DMS114 treated with DMSO at 0.1 percent for 48 hours (cell line): ENCODE data around the gene LAIR1.
"Not testable (repeated sequence)": the region's sequence is repeated elsewhere in the genome, so short reads cannot be mapped to it uniquely, and the experiment has no call there.

Experiments
- DNase-seq: peaks from one replicate; lab custom pipeline; 2025; ENCODE audit not compliant: unreplicated experiment; lab: John Stamatoyannopoulos, UW

The LAIR1 gene

DNA sequence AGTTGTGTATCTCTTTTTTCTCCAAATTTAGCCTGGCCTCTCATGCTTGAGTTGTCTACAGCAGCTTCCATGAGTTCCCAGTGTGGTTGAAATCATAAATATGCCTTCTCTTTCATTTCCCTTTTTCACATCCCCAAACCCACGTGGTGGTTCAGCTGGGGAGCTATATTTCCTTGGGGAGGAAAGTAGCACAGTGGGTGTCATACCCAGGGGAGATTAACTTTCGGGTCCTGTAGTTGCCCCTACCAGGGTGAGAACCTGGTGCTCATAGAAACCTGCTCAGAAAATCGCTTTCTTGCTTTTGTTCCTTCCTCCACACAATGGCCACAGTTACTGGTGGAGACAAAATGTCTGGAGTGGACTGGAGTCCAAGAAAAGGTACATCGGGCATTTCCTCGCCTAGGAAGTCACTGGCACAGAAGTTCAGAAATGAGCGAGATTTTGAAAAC lies 18.8 kb downstream of the LAIR1 start:
- no peak for DNase-seq

- DNase-seq, result no peak
These were observed 20.9 kb downstream of the LAIR1 start for GRCh38 chr19:54343868-54344267.

- DNase-seq, result no peak
These were observed 23.4 kb downstream of the LAIR1 start for GRCh38 chr19:54341295-54341694.

DNA sequence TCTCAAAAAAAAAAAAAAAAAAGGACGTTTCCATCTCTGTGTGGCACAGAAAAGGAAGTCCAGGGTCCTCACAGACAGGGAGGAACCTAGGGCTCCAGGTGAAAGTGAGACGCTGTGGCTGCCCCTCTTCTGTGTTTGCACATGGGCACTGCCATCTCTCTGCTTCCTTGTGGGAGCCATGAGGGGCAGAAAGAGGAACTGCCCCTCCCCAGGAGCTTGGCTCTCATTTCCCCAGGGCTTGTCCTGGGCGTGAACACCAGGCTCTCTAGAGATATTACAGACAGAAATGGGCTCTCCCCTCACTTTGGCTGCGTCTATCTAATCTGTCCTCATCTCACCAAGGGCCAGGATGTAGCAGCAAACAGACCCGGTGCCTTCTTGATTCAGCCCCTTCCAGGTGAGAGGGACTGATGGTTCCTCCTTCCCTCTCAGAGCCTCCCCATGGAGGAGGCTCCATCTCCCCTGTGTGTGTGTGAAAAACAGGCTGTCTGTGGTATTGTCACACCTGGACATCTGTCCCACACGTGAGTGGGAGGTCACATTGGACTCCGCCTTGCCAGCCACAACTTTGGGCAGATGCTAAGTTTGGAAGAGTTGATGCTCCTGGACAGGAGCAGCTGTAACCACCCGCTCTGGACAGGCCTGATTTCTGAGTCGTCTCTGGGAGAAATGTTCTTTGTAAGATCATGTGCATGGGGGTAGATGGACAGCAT lies 24.9 kb downstream of the LAIR1 start:
- DNase-seq, result no peak

DNA sequence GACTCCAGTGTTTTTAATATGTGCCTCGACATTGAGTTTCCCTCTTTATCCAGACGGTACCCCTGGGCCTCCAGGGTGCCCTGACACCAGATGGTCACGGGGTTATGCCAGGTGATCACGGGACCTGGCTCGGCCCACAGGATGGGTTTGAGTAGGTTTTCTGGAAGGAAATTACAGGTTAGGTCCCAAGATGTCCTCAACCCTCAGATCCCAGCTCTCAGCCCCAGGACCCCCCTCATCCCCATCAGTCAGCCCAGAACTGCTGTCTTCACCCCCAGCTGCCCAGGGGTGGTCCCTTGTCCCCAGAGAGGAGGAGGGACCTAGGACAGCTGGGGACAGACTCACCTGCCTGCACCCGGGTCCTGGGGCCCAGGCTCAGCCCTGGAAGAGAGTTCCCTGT lies 26.2 kb downstream of the LAIR1 start:
- no peak for DNase-seq

GRCh38 chr19:54337858-54338230 lies 26.9 kb downstream of the LAIR1 start:
- no peak for DNase-seq

DNA sequence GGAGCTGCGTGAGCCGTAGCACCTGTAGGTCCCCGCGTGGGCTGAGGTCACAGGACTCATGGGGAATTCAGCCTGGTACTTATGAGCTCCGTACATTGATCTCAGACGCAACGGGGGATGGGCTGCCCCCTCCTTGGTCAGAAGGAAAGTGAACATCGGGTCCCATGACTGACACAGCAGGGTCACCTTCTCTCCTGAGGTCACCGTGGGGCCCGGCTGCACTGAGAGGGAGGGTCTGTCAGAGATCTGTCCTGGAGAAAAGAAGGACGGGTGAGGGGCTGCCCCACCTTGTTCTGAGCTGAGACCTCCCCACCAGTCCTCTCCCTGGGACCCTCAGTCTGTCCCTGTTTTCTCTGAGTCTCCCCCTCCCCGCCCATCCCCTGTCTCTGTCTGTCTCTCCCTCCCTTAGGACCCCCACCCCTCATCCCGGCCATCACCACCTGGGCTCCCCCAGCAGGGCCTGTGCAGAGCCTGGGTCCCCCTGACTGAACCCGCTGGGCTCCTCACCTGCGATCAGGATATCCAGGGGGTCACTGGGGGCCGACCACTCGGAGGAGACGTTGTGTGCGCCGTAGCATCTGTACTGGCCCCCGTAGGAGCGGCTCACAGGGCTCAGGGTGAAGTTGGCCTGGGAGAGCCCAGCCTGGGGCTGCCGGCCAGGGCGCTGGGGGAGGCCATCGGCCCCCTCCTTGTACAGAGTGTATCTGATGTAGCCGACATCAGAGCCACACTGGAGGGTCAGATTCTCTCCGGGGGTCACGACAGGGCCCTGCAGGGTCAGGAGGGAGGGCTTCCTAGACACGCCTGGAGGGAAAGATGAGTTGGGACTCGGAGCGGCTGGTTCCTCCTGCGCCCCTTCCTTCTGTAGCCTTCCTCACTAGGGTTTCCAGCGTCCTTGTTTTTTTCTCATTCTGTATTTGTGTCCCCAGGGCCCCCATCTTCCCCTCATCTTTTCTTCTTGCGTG lies 27.6 kb downstream of the LAIR1 start:
- no peak for DNase-seq

DNA sequence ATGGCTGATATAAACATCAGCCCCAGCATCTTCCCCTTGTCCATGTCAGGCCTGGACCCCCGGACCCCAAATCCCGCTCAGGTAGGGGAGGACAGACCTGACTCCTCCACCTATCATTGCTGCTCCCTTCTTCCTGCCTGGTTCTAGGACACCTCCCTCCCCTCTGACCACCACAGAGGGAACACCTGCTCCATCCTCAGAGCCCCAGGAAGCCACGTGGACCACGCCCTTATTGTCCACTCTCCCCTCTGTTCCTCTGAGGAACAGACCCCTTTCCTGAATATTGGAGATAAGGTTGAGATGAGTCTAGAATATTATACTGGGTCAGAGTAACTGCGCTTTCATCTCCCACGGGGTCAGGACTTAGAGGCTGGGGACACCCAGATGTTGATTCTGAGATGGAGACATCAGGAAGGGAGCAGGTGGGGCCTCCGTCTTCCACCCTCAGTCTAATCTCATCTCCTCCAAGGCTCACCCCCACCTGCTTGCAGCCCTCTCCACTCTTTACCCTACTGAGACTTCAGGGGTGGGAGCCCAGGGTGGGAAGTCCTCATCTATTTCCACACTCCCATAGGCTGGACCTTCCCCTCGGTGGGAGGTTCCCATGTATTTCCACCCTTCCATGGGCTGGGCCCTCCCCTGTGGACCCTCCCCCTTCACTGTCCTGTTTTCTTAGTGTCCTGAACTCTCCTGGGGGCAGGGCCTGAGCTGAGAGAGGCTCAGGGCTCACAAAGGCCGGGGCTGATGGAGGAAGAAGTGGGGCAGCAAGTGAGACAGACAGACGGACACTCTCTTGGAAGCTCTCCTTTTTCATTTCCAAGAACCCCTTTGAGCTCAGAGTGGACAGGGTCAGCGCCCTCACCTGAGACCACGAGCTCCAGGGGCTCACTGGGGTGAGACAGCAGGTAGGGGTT lies 28.5 kb downstream of the LAIR1 start:
- DNase-seq, result no peak

GRCh38 chr19:54335164-54335563 lies 29.6 kb downstream of the LAIR1 start:
- DNase-seq, result no peak

DNA sequence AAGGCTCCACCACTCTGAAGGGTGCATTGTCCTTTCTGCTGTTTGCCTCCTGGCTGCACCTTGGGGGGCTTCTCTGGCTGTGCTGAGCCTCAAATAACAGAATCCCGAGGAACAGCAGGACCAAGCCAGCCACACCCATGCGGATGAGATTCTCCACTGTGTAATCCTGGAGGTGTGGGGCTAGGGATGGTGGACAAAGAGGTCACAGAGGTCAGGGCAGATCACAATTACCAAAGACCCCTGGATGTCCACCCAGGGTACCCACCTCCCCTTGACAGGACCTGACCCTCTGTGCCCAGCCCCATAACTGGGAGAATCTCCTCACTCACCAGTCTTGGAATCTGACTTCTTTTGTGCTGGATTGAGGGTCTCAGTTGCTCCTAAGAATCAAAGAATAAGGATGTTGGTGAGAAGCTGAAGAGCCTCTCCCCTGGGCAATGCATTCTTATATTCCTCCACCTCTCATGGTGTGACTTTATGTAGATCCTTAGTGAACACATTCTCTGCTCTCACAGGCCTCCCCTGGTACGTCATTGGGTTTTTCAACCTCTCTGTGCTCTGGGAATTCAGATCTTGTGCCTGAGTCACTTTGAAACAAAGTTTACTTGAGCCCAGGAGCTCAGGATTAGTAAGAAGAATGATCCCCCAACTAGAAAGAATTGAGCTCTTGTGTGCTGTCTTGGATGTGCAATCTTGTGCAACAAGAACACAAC lies 31.0 kb downstream of the LAIR1 start:
- DNase-seq, result no peak

- no peak for DNase-seq
These were observed 32.6 kb downstream of the LAIR1 start for GRCh38 chr19:54332149-54332548.

GRCh38 chr19:54331626-54332025 lies 33.1 kb downstream of the LAIR1 start:
- DNase-seq, result no peak

DNA sequence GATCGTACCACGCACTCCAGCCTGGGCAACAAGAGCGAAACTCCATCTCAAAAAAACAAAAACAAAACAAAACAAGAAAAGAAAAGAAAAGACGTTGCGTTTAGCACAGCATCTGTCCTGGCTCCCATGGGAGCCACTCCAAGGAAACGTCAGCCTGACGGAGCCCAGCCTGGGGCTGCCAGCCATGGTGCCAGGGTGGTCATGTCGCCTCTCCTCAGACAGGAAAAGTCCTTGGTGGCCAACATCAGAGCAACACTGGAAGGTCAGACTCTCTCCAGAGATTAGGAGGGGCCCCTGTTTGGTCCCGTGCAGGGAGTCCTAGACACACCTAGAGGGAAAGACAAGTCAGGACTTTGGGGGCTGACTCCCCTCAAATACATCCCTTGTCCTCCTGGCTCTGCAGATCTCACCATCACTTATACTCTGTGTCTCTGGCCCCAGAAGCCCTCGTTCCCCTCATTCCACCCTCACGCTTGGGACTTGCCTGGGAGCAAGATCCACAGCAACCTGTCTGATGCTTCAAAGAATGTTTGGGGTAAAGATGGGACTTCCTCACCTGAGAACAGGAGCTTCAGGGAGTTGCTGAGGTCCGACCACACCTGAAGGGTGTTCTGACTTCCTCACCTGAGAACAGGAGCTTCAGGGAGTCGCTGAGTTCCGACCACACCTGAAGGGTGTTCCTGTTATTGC lies 35.1 kb downstream of the LAIR1 start:
- no peak for DNase-seq

GRCh38 chr19:54328781-54329180 lies 36.0 kb downstream of the LAIR1 start:
- not testable (repeated sequence) for DNase-seq

DNA sequence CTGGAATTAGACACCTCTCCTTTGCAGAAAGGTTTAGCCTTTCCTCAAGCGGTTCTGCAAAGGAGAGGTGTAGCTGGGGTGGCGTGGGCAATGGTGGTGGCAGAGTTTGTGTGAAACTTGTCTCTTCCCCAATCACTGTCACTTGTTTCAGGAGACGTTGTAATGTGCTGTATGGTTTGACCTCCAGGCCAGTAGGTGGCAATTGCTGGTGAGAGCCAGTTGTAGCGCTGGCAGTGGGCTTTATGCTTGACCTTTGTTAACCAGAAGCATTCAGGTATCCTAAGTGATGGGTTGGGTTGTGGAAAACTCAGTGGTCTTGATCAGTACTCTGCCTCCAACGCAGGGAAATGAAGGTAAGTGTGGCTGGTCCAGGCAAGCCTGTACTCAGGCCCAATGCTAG lies 39.1 kb downstream of the LAIR1 start:
- DNase-seq, result no peak

DNA sequence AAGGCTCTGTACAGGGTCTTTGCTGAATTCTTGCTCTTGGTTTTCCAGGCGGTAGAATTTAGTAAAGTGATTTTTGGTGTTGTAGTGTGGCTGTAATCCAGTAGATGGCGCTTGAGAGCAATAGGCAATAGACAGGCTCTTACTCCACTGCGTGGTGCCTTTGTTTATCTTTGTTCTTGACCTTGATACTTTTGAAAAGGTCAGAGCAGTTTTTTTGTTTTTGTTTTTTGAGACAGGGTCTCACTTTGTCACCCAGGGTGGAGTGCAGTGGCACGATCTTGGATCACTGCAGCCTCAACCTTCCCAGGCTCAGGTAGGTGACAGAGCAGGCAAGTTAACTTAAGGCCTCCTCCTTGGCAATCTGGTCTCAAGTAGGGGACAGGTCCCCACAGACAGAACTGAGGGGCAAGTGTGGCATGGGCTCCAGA lies 39.5 kb downstream of the LAIR1 start:
- DNase-seq, result peak; percentile 55

DNA sequence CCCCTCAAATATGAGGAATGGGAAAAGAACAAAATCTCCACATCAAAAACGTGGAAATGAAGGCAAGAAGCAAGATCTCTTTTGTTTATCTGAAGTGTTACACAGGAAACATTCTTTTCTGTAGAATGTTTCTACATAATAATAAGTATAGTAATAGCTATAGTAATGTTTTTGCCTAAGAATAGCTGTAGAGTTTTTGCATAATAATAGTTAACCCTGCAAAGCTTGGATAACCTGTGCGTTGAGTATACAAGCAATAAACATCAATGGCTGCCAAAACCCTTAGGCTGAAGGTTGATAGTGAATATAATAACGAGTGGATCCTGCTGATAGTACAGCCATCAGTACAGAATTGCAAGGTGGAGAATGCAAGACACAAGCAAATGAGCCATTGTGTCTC lies 40.7 kb downstream of the LAIR1 start:
- DNase-seq, result no peak

GRCh38 chr19:54322934-54323333 lies 41.8 kb downstream of the LAIR1 start:
- not testable (repeated sequence) for DNase-seq

GRCh38 chr19:54322295-54322694 lies 42.4 kb downstream of the LAIR1 start:
- DNase-seq, result not testable (repeated sequence)
